ENCODE results near the gene TSSK2.
"Not testable (repeated sequence)": the region's sequence is repeated elsewhere in the genome, so short reads cannot be mapped to it uniquely, and the experiment has no call there.

Gene TSSK2

DNA sequence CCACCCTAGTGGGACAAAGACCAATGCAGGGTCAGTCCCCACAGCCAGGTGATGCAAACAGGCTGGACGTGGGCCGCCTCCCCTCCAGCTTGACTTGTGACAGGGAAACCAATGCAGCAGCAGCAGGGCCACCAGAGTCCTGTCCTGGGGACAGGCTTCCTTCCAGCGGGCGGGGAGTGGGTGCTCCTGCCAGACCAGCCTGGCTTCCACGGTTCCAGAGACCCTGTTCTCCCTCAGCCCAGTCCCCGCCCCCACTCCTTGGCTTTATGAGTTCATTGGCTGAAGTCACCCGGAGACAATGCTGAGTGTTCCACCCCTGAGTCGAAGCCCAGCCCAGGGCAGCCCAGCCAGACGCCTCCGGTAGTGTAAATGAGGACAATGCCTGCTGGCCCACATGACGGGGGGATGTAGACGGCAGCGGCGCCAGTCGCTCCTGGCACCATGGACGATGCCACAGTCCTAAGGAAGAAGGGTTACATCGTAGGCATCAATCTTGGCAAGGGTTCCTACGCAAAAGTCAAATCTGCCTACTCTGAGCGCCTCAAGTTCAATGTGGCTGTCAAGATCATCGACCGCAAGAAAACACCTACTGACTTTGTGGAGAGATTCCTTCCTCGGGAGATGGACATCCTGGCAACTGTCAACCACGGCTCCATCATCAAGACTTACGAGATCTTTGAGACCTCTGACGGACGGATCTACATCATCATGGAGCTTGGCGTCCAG lies at the start of gene TSSK2:
TSSK2 (plus strand) TSS at position 350 of the 726 bp plus-strand sequence; CDS start at position 442, 92 bp downstream.
- peak in 1 of 10 donors; percentile 74 for DNase-seq
- intact Hi-C loops (cut with DNase I) = no loop called here

DNA sequence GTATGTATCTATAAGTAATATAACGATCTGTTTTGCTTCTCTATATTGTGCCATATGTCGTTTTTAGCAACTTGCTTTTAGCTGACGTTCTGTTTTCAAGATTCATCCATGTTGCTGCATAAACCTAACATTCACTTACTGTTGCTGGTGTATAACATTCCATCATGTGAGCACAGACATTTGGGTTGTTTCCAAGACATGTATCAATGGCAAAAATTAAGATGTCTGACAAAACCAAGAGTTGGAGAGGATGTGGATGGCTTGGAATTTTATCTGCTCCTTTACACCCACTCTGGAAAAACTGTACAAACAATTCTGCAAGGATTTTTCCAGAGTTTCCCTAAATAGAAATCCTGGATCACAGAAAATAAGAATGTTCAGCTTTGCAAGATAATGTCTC lies 49.8 kb upstream of the TSSK2 start:
- intact Hi-C loops (cut with DNase I) = loop anchor here (10.0 kb wide), 1 partner anchor 127 kb away; no protein-coding TSS in a partner anchor
- no peak for DNase-seq

GRCh38 chr22:19082101-19082500 lies 49.0 kb upstream of the TSSK2 start:
- intact Hi-C loops (cut with DNase I) = loop anchor here (10.0 kb wide), 1 partner anchor 127 kb away; no protein-coding TSS in a partner anchor

GRCh38 chr22:19082793-19083192 lies 48.3 kb upstream of the TSSK2 start:
- DNase-seq = peak in 1 of 10 donors; percentile 63
- intact Hi-C loops (cut with DNase I) = loop anchor here (10.0 kb wide), 1 partner anchor 128 kb away; no protein-coding TSS in a partner anchor

More at GRCh38 chr22:19082101-19082500, 49.0 kb upstream of the TSSK2 start:
- DNase-seq = peak in 1 of 10 donors; percentile 42

GRCh38 chr22:19084126-19084525 lies 47.0 kb upstream of the TSSK2 start:
- peak in 1 of 10 donors; percentile 67 for DNase-seq
- intact Hi-C loops (cut with DNase I) = loop anchor here (10.0 kb wide), 1 partner anchor 129 kb away; no protein-coding TSS in a partner anchor

- intact Hi-C loops (cut with DNase I) = loop anchor here (10.0 kb wide), 1 partner anchor 130 kb away; no protein-coding TSS in a partner anchor
- not testable (repeated sequence) for DNase-seq
Observed at GRCh38 chr22:19084586-19084985, 46.5 kb upstream of the TSSK2 start.

- intact Hi-C loops (cut with DNase I) = loop anchor here (10.0 kb wide), 1 partner anchor 130 kb away; no protein-coding TSS in a partner anchor
- DNase-seq = no peak
Observed at GRCh38 chr22:19085233-19085718, 45.8 kb upstream of the TSSK2 start.

- no peak for DNase-seq
- intact Hi-C loops (cut with DNase I) = loop anchor here (10.0 kb wide), 1 partner anchor 132 kb away; no protein-coding TSS in a partner anchor
Observed at GRCh38 chr22:19086417-19086816, 44.7 kb upstream of the TSSK2 start.

- no peak for DNase-seq
- intact Hi-C loops (cut with DNase I) = loop anchor here (10.0 kb wide), 1 partner anchor 132 kb away; no protein-coding TSS in a partner anchor
Observed at GRCh38 chr22:19086896-19087295, 44.2 kb upstream of the TSSK2 start.

DNA sequence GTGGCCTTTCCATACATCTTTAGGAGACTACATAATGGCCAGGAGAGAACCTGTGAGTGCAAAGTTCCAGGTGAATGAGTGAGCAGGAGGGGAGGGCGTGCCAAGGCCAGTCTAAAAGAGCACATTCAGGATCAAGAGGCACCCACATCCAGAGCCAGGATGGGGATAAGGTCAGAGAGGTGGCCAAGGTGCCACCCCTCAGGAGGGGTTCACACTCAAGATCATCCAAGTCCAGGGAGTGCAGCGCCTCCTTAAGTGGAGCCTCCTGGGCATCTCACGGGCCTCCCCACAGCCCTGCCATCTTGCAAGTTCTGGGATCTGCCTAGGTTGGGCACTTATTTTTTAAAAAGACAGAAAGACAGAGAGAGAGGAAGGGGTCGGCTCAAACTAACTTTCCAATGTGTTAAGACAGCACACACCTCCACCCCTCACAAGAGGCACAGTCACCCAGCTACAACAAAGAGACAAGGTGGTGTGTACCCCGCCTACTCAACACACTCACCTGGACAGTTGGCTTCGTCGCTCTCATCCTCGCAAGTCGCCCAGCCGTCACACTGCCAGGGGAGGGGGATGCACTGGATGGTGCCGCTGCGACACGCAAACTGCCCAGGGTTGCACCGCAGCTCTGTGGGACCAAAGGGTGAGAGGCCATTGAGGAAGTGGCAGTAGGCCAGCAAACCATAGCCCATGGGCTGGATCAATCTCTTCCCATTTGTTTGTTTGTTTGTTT lies 42.1 kb upstream of the TSSK2 start:
- intact Hi-C loops (cut with DNase I) = loop anchor here (10.0 kb wide), 1 partner anchor 134 kb away; no protein-coding TSS in a partner anchor
- DNase-seq = no peak

DNA sequence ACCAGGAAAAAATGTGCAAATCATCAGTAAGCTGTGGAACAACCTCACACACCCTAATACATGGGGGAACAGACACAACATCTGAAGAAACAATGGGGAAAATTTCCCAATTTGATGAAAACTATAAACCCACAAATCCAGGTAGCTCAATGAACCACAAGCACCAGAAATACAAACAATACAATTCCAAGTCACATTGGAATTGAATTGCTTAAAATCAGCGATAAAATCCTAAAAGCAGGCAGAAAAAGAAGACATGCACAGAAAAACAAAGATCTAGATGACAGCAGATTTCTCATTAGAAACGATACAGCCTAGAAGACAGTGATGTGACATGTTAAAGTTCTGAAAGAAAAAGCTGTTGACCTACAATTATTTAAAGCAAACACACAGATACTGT lies 40.9 kb upstream of the TSSK2 start:
- intact Hi-C loops (cut with DNase I) = no loop called here
- DNase-seq = no peak

- no peak for DNase-seq
- intact Hi-C loops (cut with DNase I) = no loop called here
Observed at GRCh38 chr22:19090586-19091127, 40.5 kb upstream of the TSSK2 start.

- intact Hi-C loops (cut with DNase I) = no loop called here
Observed at GRCh38 chr22:19092725-19093124, 38.4 kb upstream of the TSSK2 start.

DNA sequence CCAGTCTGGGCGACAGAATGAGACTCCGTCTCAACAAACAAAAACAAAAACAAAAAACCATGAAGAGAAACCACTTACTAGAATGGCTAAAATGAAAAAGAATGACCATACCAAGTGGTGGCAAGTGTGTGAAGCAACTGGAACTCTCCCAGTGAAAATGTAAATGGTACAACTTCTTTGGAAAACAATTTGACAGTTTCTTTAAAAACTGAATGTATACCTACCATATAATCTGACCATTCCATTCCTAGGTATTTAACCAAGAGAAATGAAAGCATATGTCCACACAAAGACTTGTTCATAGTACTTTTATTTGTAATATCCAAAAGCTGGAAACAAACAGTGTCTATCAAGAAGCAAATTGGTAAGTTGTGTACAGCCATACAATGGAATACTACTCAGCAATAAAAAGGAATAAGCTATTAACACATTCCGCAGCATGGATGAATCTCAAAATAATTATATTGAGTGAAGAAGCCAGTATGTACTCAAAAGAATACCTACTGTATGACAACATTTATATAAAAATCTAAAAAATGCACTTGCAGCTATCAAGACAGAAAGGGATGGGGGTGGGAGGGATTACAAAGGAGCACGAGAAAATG lies 36.6 kb upstream of the TSSK2 start:
- intact Hi-C loops (cut with DNase I) = no loop called here
- no peak for DNase-seq

More at GRCh38 chr22:19092725-19093124, 38.4 kb upstream of the TSSK2 start:
- no peak for DNase-seq

DNA sequence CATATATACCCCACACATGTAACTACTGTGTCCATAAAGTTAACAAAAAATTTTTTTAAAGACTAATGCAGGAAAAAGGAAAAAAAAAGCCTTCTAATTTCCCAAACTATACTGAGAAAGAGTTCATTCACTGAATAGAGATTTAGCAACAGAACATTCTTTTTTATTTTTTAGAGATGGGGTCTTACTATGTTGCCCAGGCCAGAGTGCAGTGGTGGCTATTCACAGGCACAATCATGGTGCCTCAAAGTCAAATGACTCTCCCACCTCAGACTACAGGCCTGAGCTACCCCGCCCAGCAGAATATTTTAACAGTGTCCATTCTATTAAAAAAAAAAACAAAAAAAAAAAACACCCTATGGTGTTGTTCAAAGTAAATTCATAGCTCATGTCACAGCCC lies 34.6 kb upstream of the TSSK2 start:
- no peak for DNase-seq
- intact Hi-C loops (cut with DNase I) = no loop called here

- intact Hi-C loops (cut with DNase I) = no loop called here
Observed at GRCh38 chr22:19097518-19097917, 33.6 kb upstream of the TSSK2 start.

GRCh38 chr22:19098157-19098556 lies 33.0 kb upstream of the TSSK2 start:
- intact Hi-C loops (cut with DNase I) = no loop called here
- DNase-seq = no peak

More at GRCh38 chr22:19097518-19097917, 33.6 kb upstream of the TSSK2 start:
- DNase-seq = no peak

GRCh38 chr22:19103880-19104821 lies 27.0 kb upstream of the TSSK2 start:
- intact Hi-C loops (cut with DNase I) = no loop called here
- peak in 3 of 10 donors; percentile 36 to 79 (median 54) for DNase-seq

DNA sequence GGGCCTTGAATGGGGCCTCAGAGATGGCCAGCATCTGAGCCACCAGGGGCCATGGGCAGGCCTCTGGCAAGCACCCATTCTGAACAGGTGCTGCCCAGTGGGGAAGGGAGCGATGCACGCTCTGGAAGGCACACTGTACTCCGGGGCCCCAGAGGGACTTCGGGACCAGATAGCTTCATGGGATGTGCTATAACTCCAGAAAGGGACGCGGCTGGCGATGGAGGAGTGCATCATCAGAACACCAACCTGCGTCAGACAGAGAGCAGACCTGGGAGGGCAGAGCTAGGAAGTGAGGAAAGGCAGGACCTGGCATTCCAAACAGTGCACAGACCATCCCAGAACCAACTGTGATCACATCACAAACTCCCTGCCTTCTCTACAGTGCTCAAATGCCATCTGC lies 25.7 kb upstream of the TSSK2 start:
- DNase-seq = no peak

More for the DNA sequence above, 25.7 kb upstream of the TSSK2 start:
- intact Hi-C loops (cut with DNase I) = no loop called here

All from posterior cingulate gyrus (tissue), 11 donors.